NB4 (cell line): ENCODE data around the gene CDC14B.

Experiments used
- CTCF ChIP-seq: IDR thresholded peaks from one replicate; pipeline ENCODE4 v1.5.1; 2012; ENCODE audit warnings: low read depth, low read length
- MAX ChIP-seq: IDR thresholded peaks from 2 replicates; pipeline ENCODE4 v1.6.1; 2011; ENCODE audit warnings: low read depth, low read length
- MYC ChIP-seq: IDR thresholded peaks from 2 replicates; pipeline ENCODE4 v1.6.1; 2011; ENCODE audit warnings: low read depth, low read length
- POLR2A ChIP-seq: IDR thresholded peaks from 2 replicates; pipeline ENCODE4 v1.6.1; 2011; ENCODE audit warnings: mild to moderate bottlenecking; ENCODE audit not compliant: insufficient read length; ENCODE audit errors: extremely low read depth

GRCh38 chr9:96641514-96641913 lies 21.9 kb upstream of the CDC14B start:
- TF ChIP-seq POLR2A, result no peak
- TF ChIP-seq CTCF, result no peak
- TF ChIP-seq MYC, result no peak
- TF ChIP-seq MAX, result no peak
